Measurements from ENCODE around the gene NES.

NES gene

GRCh38 chr1:156690675-156691036 lies 13.4 kb upstream of the NES start:
- ChIA-PET CTCF (interaction anchor here (0.6 to 9.7 kb wide), 16 partner anchors 12 to 200 kb away, joined by 3 to 429 read pairs (median 11); partner anchors contain the start of genes CRABP2, ISG20L2, METTL25B and NES), POLR2A (interaction anchor here (0.8 to 8.5 kb wide), 9 partner anchors 14 to 51 kb away, joined by 3 to 137 read pairs (median 5); partner anchors contain the start of genes CRABP2, ISG20L2 and METTL25B)
- no peak for DNase-seq (ENCODE audit: extremely low spot score)
- TF ChIP-seq FOXA1 (IDR thresholded peaks at IDR 0.05), result no peak
- no peak for TF ChIP-seq HDGF (IDR thresholded peaks at IDR 0.05; ENCODE audit: borderline replicate concordance)
- no peak for TF ChIP-seq ARNT (IDR thresholded peaks at IDR 0.05)
- TF ChIP-seq L3MBTL2 (conservative IDR thresholded peaks at IDR 0.05), result no peak
- TF ChIP-seq PKNOX1 (IDR thresholded peaks at IDR 0.05), result no peak
- TF ChIP-seq LEF1 (IDR thresholded peaks at IDR 0.05; ENCODE audit: borderline replicate concordance), result no peak
- no peak for TF ChIP-seq ZNF384 (IDR thresholded peaks at IDR 0.05)
- TF ChIP-seq CTBP1 (IDR thresholded peaks at IDR 0.05; ENCODE audit: borderline replicate concordance), result no peak
- TF ChIP-seq ELF4 (IDR thresholded peaks at IDR 0.05), result no peak
- TF ChIP-seq TARDBP (IDR thresholded peaks at IDR 0.05), result no peak

DNA sequence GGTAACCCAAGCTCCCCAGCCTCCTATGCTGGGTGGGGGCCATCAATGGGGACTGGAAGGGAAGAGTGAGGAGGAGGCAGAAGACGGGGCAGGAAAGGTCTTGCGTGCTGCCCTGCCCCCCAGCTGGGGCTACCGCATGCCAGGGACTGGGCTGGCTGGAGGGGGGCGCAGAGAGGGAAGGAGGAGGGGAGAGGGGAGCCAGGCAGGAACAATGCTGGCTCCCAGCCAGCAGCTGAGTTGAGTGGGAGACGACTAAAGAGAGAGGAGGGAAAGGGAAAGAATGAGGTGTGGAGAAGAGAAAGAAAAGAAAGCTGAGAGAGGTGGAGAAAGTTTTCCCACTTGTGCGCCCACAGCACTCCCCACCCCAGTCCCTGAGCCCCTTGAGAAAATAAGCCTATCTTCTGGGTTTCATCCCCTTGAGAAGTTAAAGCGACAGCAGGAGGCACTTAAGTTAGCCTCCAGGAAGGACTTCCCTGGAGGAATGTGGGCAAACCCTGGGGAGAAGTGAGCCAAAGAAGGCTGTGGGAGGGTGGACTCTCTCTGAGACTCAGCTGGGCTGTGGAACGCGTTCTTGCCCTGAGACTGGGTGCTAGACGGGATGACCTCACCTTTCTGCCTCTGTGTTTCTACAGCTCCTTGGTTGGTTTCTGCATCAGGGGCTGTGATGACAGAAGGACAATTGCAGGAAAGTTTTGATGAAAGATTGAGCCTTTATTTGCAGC lies 12.9 kb upstream of the NES start:
- ChIA-PET CTCF (interaction anchor here (0.6 to 9.7 kb wide), 54 partner anchors 10 to 304 kb away, joined by 3 to 429 read pairs (median 5); partner anchors contain the start of genes BCAN, CRABP2, HAPLN2 and ISG20L2), POLR2A (interaction anchor here (0.8 to 8.5 kb wide), 14 partner anchors 14 to 70 kb away, joined by 3 to 137 read pairs (median 5); partner anchors contain the start of genes CRABP2, HDGF, ISG20L2 and METTL25B)
- TF ChIP-seq FOXK2 (IDR thresholded peaks at IDR 0.05) (no peak), FOXA1 (IDR thresholded peaks at IDR 0.05) (no peak), TARDBP (IDR thresholded peaks at IDR 0.05) (no peak), ELF4 (IDR thresholded peaks at IDR 0.05) (no peak), LEF1 (IDR thresholded peaks at IDR 0.05; ENCODE audit: borderline replicate concordance) (no peak), HDGF (IDR thresholded peaks at IDR 0.05; ENCODE audit: borderline replicate concordance) (no peak), ARNT (IDR thresholded peaks at IDR 0.05) (no peak), SP1 (IDR thresholded peaks at IDR 0.05) (no peak)
- DNase-seq (ENCODE audit: extremely low spot score), result no peak

GRCh38 chr1:156689035-156689952 lies 12.1 kb upstream of the NES start:
- ChIA-PET POLR2A (interaction anchor here (0.8 to 8.5 kb wide), 16 partner anchors 15 to 159 kb away, joined by 3 to 137 read pairs (median 4); partner anchors contain the start of genes CRABP2, HDGF, ISG20L2 and METTL25B), CTCF (interaction anchor here (0.6 to 9.7 kb wide), 64 partner anchors 9 to 330 kb away, joined by 3 to 429 read pairs (median 5); partner anchors contain the start of genes BCAN, CRABP2, HAPLN2 and ISG20L2)
- DNase-seq (ENCODE audit: extremely low spot score), result peak; percentile 92
- TF ChIP-seq FOXA1 (IDR thresholded peaks at IDR 0.05) (no peak), FOXK2 (IDR thresholded peaks at IDR 0.05) (no peak)

- POLR2A ChIA-PET, result interaction anchor here (1.3 to 2.6 kb wide), 3 partner anchors 21 to 60 kb away, joined by 3 to 8 read pairs (median 7); partner anchors contain the start of genes CRABP2, ISG20L2 and METTL25B
- TF ChIP-seq TARDBP (IDR thresholded peaks at IDR 0.05) (no peak), PKNOX1 (IDR thresholded peaks at IDR 0.05) (no peak), BHLHE40 (IDR thresholded peaks at IDR 0.05; ENCODE audit: borderline replicate concordance) (no peak), LEF1 (IDR thresholded peaks at IDR 0.05; ENCODE audit: borderline replicate concordance) (no peak), ZNF384 (IDR thresholded peaks at IDR 0.05) (no peak), FOXK2 (IDR thresholded peaks at IDR 0.05) (no peak), CTBP1 (IDR thresholded peaks at IDR 0.05; ENCODE audit: borderline replicate concordance) (no peak), FOXA1 (IDR thresholded peaks at IDR 0.05) (no peak), SP1 (IDR thresholded peaks at IDR 0.05) (no peak), HDGF (IDR thresholded peaks at IDR 0.05; ENCODE audit: borderline replicate concordance) (no peak), NFRKB (IDR thresholded peaks at IDR 0.05) (no peak), ELF4 (IDR thresholded peaks at IDR 0.05) (no peak), ARNT (IDR thresholded peaks at IDR 0.05) (no peak), SUZ12 (IDR thresholded peaks at IDR 0.05) (no peak), FOXM1 (IDR thresholded peaks at IDR 0.05; ENCODE audit: borderline replicate concordance) (no peak), L3MBTL2 (conservative IDR thresholded peaks at IDR 0.05) (no peak)
- DNase-seq (ENCODE audit: extremely low spot score), result no peak
These were observed 7.1 kb upstream of the NES start for GRCh38 chr1:156684227-156684782.

DNA sequence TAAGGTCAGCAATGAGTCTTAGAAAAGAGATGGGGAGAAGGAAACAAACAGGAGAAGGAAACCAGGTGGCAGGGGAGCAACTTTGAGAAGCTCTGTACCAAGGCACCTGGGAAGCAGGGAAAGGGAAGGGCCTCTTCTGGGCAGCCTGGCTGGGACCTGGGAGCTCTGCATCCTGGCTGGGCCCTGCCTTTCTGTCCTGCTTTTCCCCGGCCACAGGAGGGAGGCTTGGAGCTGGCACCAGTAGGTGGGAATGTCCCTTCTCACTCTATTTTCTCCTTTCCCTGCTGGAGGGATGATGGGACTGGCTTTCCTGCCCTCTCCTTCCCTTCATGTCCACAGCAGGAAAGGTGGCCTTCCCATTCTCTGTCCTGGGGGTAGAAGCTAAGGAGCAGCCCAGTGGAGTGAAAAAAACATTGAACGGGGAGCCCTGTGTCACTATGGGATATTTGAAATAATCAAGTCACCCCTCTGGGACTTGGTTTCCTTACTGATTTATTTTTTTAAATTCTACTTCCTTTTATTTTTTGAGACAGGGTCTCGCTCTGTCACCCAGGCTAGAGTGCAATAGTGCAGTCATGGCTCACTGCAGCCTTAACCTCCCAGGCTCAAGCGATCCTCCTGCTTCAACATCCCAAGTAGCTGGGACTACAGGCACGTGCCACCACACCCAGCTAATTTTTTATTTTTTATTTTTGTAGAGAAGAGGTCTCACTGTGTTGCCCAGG lies 5.1 kb upstream of the NES start:
- ChIA-PET POLR2A (interaction anchor here (1.2 to 2.6 kb wide), 5 partner anchors 22 to 58 kb away, joined by 3 to 7 read pairs (median 5); partner anchors contain the start of genes CRABP2, ISG20L2 and METTL25B), CTCF (interaction anchor here (0.6 to 2.7 kb wide), 10 partner anchors 11 to 58 kb away, joined by 3 to 9 read pairs (median 4); no protein-coding TSS in a partner anchor)
- TF ChIP-seq NFRKB (IDR thresholded peaks at IDR 0.05) (no peak), ELF4 (IDR thresholded peaks at IDR 0.05) (no peak), SUZ12 (IDR thresholded peaks at IDR 0.05) (no peak), FOXM1 (IDR thresholded peaks at IDR 0.05; ENCODE audit: borderline replicate concordance) (no peak), SP1 (IDR thresholded peaks at IDR 0.05) (no peak), ZNF384 (IDR thresholded peaks at IDR 0.05) (no peak), LEF1 (IDR thresholded peaks at IDR 0.05; ENCODE audit: borderline replicate concordance) (no peak), L3MBTL2 (conservative IDR thresholded peaks at IDR 0.05) (no peak), HDGF (IDR thresholded peaks at IDR 0.05; ENCODE audit: borderline replicate concordance) (no peak), FOXK2 (IDR thresholded peaks at IDR 0.05) (no peak)
- DNase-seq (ENCODE audit: extremely low spot score), result no peak

More at GRCh38 chr1:156684227-156684782, 7.1 kb upstream of the NES start:
- CTCF ChIA-PET, result interaction anchor here (0.6 to 3.1 kb wide), 5 partner anchors 9 to 226 kb away, joined by 3 to 19 read pairs (median 6); partner anchors contain the start of gene CRABP2

All from HEK293T (cell line).